SJSA1 (cell line): ENCODE data around the gene OSTC. TPM values are rescaled to one million over a fixed set of nuclear protein-coding genes. Genes with fewer than 3 reads are reported as not detected.

Experiments used
- DNase-seq, 2 experiments: peaks; one replicate each; pipeline ENCODE4 v3.0.0-alpha.2; 2015 to 2020; ENCODE audit warnings: low spot score in 2 of 2, low read depth in 1 of 2
- H3K27ac ChIP-seq: fragments of 250-450 bp; sonication (Bioruptor Pico); 2 replicates; pipeline ENCODE4 v1.5.1; 2020; ENCODE audit warnings: mild to moderate bottlenecking, moderate library complexity
- H3K27me3 ChIP-seq: fragments of 250-450 bp; sonication (Bioruptor Pico); replicated peaks from 2 replicates; pipeline ENCODE4 v1.5.1; 2020; ENCODE audit warnings: mild to moderate bottlenecking, moderate library complexity
- H3K36me3 ChIP-seq: fragments of 250-450 bp; sonication (Bioruptor Pico); 2 replicates; pipeline ENCODE4 v1.5.1; 2020; ENCODE audit warnings: mild to moderate bottlenecking
- H3K4me1 ChIP-seq: fragments of 250-450 bp; sonication (Bioruptor Pico); replicated peaks from 2 replicates; pipeline ENCODE4 v1.6.1; 2021; ENCODE audit warnings: mild to moderate bottlenecking
- H3K4me3 ChIP-seq: fragments of 250-450 bp; sonication (Bioruptor Pico); 2 replicates; pipeline ENCODE4 v1.5.1; 2020; ENCODE audit warnings: mild to moderate bottlenecking
- H3K9me3 ChIP-seq: fragments of 250-450 bp; sonication (Bioruptor Pico); replicated peaks from 2 replicates; pipeline ENCODE4 v1.5.1; 2020; ENCODE audit warnings: mild to moderate bottlenecking
- total RNA-seq: library from RNA; depleted of rRNA; stranded (reverse); fragments of >200 nt; shearing (Covaris generic); gene quantifications from 2 replicates; pipeline ENCODE4 v1.2.3, GENCODE V29; 2014

OSTC gene
- total RNA-seq, 1 experiment from 2014 or later: 266 TPM

DNA sequence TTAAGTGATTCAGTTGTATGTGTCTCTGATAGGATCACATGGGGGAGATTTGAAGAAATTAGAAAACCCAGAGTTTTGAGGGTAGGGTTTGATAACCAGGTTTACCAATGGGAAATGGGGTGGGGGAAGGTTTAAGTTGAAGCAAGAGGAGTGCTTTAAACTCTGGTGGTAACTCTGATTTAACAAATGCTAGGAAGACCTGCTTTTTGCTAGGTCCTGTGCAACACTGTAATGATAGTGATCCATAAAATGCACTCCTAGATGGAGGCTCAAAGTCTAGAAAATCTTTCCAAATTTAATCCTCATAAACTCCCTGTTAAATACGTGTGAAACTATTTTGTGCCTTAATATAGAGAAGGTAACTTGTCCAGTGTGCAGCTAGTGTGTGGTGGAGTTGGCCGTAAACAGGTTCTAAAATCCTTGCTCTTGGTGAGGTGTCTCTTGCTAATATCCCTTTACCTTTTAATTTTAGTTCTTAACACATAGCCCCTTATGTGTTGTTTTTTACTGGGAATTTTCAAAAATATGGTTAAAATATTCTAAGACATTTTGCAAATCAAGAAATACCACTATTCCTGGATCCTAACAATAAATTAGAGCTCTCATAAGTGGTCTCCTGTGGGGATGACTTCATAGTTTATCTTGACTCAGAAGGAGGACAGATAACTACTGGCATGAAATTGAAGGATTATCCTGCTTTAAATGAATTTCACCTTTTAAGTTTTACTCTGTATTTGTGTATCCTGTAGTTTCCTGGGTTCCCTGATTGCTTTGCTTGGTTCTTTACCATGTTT lies 25.9 kb upstream of the OSTC start:
- Histone ChIP-seq H3K27me3 (no peaks in the 10 kb centered on the region), H3K9me3 (no peaks in the 10 kb centered on the region), H3K36me3 (peaks cover 88% of the 10 kb centered on the region), H3K27ac (no peak overlapping the region), H3K4me3 (no peak overlapping the region), H3K4me1 (peaks cover 10% of the 10 kb centered on the region; the same call in 1 of the 2 replicates)
- no peak for DNase-seq

GRCh38 chr4:108626056-108626455 lies 24.3 kb upstream of the OSTC start:
- no peak overlapping the region for H3K4me3 ChIP-seq
- peaks cover 10% of the 10 kb centered on the region; the same call in 1 of the 2 replicates for H3K4me1 ChIP-seq
- H3K27me3 ChIP-seq: no peaks in the 10 kb centered on the region
- DNase-seq: no peak
- peaks cover 98% of the 10 kb centered on the region for H3K36me3 ChIP-seq
- no peaks in the 10 kb centered on the region for H3K9me3 ChIP-seq
- H3K27ac ChIP-seq: no peak overlapping the region

GRCh38 chr4:108628411-108628810 lies 22.0 kb upstream of the OSTC start:
- peaks cover 96% of the 10 kb centered on the region for H3K36me3 ChIP-seq
- H3K9me3 ChIP-seq: no peaks in the 10 kb centered on the region
- H3K4me3 ChIP-seq: no peak overlapping the region
- H3K4me1 ChIP-seq: no peaks in the 10 kb centered on the region
- H3K27me3 ChIP-seq: no peaks in the 10 kb centered on the region
- no peak overlapping the region for H3K27ac ChIP-seq
- DNase-seq: no peak

GRCh38 chr4:108635070-108635655 lies 15.2 kb upstream of the OSTC start:
- no peaks in the 10 kb centered on the region for H3K4me1 ChIP-seq
- no peak overlapping the region for H3K4me3 ChIP-seq
- no peaks in the 10 kb centered on the region for H3K27me3 ChIP-seq
- no peak for DNase-seq
- no peak overlapping the region for H3K27ac ChIP-seq
- H3K36me3 ChIP-seq: peaks cover 36% of the 10 kb centered on the region
- no peaks in the 10 kb centered on the region for H3K9me3 ChIP-seq

DNA sequence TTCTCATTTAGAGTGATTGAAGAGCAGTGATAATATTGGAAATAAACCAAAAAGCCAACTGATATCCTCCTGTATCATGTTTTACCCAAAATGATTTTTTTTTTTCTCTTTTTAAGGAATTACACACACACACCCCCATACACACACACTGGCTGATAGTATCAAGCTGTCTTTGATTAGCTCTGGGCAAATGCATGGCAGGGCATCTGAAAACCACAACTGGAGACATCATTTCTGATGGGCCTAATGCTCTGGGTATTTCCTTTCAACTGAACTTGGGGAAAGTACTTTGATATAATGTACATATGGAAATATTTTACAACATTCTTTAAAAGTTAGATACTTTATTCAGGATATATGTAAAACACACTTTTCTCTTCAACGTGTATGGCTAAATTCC lies 14.2 kb upstream of the OSTC start:
- DNase-seq: no peak
- Histone ChIP-seq H3K4me1 (no peaks in the 10 kb centered on the region), H3K9me3 (no peaks in the 10 kb centered on the region), H3K27me3 (no peaks in the 10 kb centered on the region), H3K36me3 (peaks cover 27% of the 10 kb centered on the region), H3K4me3 (no peak overlapping the region), H3K27ac (no peak overlapping the region)

DNA sequence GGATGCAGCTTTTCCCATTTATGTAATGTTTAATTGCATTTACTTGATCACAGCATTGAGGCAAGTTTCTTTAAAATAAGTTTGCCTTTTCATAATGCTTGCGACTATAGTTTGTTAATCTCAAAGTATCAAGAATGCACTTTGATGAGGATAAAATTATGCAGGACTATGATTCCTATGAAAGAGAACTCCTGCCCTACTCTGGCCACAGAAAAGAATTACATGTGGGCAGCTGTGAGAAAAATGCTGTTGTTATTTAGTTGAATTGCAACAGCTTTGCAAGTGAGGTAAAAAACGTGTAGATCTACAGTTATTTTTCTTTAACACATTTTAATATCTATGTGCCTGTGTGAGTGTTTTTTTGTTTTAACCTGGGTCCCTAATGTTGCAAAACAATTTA lies 12.5 kb upstream of the OSTC start:
- no peak overlapping the region for H3K27ac ChIP-seq
- no peaks in the 10 kb centered on the region for H3K9me3 ChIP-seq
- H3K36me3 ChIP-seq: peaks cover 13% of the 10 kb centered on the region
- DNase-seq: no peak
- H3K27me3 ChIP-seq: no peaks in the 10 kb centered on the region
- H3K4me1 ChIP-seq: no peaks in the 10 kb centered on the region
- no peak overlapping the region for H3K4me3 ChIP-seq

- Histone ChIP-seq H3K27ac (peak overlapping the region; percentile 74), H3K4me1 (peaks cover 19% of the 10 kb centered on the region), H3K27me3 (no peaks in the 10 kb centered on the region), H3K9me3 (no peaks in the 10 kb centered on the region), H3K36me3 (no peaks in the 10 kb centered on the region), H3K4me3 (no peak overlapping the region)
- DNase-seq: peak; percentile 59 to 84
These were observed 6.2 kb upstream of the OSTC start for GRCh38 chr4:108644237-108644636.

- Histone ChIP-seq H3K27me3 (no peaks in the 10 kb centered on the region), H3K27ac (no peak overlapping the region), H3K4me1 (peaks cover 24% of the 10 kb centered on the region), H3K9me3 (no peaks in the 10 kb centered on the region), H3K4me3 (no peak overlapping the region), H3K36me3 (peaks cover 4% of the 10 kb centered on the region; the same call in 1 of the 2 replicates)
- no peak for DNase-seq
These were observed 3.7 kb upstream of the OSTC start for GRCh38 chr4:108646706-108647105.

- Histone ChIP-seq H3K27me3 (no peaks in the 10 kb centered on the region), H3K4me3 (peak overlapping the region; percentile 67), H3K36me3 (peaks cover 24% of the 10 kb centered on the region), H3K4me1 (peaks cover 7% of the 10 kb centered on the region), H3K27ac (peak overlapping the region; percentile 97), H3K9me3 (no peaks in the 10 kb centered on the region)
- no peak for DNase-seq
These were observed 562 bp upstream of the OSTC start for GRCh38 chr4:108649863-108650211.

- Histone ChIP-seq H3K9me3 (no peaks in the 10 kb centered on the region), H3K27me3 (no peaks in the 10 kb centered on the region), H3K4me3 (peak overlapping the region; percentile 67), H3K27ac (peak overlapping the region; percentile 97), H3K36me3 (peaks cover 36% of the 10 kb centered on the region), H3K4me1 (peaks cover 5% of the 10 kb centered on the region)
- DNase-seq: peak in 1 of 2 experiments; percentile 32
These were observed 804 bp downstream of the OSTC start for GRCh38 chr4:108651014-108651791.

DNA sequence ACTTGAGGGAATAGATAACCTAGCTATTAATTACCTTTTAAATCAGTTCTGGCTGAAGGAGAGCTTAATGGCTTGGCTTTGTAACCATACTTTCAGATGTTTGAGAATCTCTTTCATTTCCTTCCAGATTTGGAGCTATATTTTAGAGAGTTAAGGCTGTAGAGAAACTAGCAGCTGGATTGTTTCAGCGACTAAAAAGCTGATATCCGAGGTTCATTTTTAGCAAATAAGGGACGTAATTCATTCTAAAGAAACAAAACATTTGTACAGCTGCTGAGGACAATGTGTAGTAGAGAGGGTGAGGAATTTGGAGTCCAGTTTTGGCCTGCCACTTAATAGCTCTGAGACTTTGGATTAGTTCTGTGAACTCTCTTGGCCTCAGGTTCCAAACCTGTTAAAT lies 12.2 kb downstream of the OSTC start:
- H3K9me3 ChIP-seq: no peaks in the 10 kb centered on the region
- DNase-seq: no peak

DNA sequence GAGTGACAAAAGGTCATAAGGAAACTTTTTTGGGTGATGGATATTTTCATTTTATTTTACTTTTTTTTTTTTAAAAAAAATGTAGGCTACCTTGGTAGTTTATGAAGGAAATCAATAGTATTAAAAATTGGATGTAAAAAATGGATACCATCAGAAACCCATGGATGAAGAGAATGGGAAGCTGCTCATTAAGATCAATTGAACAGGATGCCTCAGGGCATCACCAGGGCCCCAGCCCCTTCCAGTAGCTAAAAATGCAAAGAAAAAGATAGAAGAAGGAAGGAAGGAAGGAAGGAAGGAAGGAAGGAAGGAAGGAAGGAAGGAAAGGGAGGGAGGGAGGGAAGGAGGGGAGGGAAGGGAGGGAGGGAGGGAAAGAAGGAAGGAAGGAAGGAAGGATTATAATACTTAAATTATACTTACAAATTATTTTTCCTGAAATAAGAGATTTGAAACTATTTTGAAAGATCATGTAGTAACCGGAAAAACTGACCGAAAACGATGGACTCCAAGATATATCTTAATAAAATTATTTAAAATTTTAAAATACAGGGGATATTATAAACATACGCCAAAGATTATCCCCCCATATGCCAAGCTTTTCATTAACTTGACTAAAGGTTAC lies 24.1 kb downstream of the OSTC start:
- peaks cover 21% of the 10 kb centered on the region for H3K36me3 ChIP-seq
- DNase-seq: no peak
- H3K4me3 ChIP-seq: no peak overlapping the region
- H3K4me1 ChIP-seq: no peaks in the 10 kb centered on the region
- no peaks in the 10 kb centered on the region for H3K27me3 ChIP-seq
- H3K27ac ChIP-seq: no peak overlapping the region
- H3K9me3 ChIP-seq: no peaks in the 10 kb centered on the region

More for the DNA sequence above, 12.2 kb downstream of the OSTC start:
- Histone ChIP-seq H3K4me3 (no peak overlapping the region), H3K36me3 (peaks cover 80% of the 10 kb centered on the region), H3K27me3 (no peaks in the 10 kb centered on the region), H3K27ac (no peak overlapping the region), H3K4me1 (no peaks in the 10 kb centered on the region)

- Histone ChIP-seq H3K27me3 (no peaks in the 10 kb centered on the region), H3K9me3 (no peaks in the 10 kb centered on the region), H3K36me3 (peaks cover 8% of the 10 kb centered on the region; the same call in 1 of the 2 replicates), H3K4me1 (no peaks in the 10 kb centered on the region), H3K4me3 (no peak overlapping the region), H3K27ac (no peak overlapping the region)
- DNase-seq: no peak
These were observed 31.0 kb downstream of the OSTC start for GRCh38 chr4:108681321-108681809.
